GM10266 (cell line): ENCODE data around the gene SPSB4.
"Not testable (repeated sequence)": the region's sequence is repeated elsewhere in the genome, so short reads cannot be mapped to it uniquely, and the experiment has no call there.

Source experiments
- DNase-seq: peaks from one replicate; pipeline ENCODE4 v3.0.0; 2012; ENCODE audit errors: extremely low spot score
- CTCF ChIP-seq: IDR thresholded peaks from 2 replicates; pipeline ENCODE4 v1.5.1; 2012; ENCODE audit warnings: mild to moderate bottlenecking, low read depth; ENCODE audit not compliant: control insufficient read depth, insufficient read depth; ENCODE audit errors: missing control alignments

Gene SPSB4

GRCh38 chr3:141111364-141112155 lies 60.4 kb downstream of the SPSB4 start:
- DNase-seq: no peak
- no peak for TF ChIP-seq CTCF

GRCh38 chr3:141112686-141113297 lies 61.6 kb downstream of the SPSB4 start:
- TF ChIP-seq CTCF: no peak
- DNase-seq: no peak

DNA sequence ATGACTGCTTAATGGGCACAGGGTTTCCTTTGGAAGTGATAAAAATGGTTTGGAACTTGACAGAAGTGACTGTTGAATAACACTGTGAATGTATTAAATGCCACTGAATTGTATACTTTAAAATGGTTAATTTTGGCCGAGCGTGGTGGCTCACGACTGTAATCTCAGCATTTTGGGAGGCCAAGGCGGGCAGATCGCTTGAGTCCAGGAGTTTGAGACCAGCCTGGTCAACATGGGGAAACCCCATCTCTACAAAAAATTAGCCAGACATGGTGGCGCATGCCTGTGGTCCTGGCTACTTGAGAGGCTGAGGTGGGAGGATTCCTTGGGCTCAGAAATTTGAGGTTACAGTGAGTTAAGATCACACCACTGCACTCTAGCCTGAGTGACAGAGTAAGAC lies 62.5 kb downstream of the SPSB4 start:
- not testable (repeated sequence) for DNase-seq

GRCh38 chr3:141114179-141114745 lies 63.1 kb downstream of the SPSB4 start:
- DNase-seq: no peak
- no peak for TF ChIP-seq CTCF

DNA sequence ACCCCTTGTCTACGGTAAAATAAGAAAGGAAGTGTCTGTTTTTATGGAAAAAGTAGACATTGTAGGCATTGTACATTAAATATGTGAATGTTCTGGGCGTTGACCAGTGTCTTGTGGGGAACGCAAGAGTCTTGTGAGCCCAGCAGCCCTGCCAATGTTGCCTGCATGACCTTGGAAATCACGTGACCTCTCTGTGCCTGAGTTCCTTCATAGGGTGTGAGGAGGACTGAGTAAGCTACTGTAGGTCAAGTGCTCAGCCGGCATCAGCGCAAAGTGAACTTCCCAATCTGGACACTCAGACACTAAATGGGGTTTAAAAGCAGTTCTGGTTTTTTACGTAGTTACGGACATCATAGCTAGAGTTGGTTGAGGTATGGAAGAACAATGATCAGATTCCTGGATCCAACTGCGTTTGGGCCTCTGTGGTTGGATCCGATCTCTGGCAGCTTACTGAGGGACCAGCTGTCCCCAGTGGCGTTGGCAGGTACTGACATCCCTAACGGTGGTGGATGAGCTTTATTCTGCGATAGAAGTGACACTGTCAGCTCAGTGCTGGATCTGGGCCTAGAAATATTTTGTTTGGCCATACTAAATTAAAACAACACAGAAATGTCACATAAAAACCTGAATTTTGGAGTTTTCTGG lies 63.8 kb downstream of the SPSB4 start:
- no peak for TF ChIP-seq CTCF
- DNase-seq: no peak

DNA sequence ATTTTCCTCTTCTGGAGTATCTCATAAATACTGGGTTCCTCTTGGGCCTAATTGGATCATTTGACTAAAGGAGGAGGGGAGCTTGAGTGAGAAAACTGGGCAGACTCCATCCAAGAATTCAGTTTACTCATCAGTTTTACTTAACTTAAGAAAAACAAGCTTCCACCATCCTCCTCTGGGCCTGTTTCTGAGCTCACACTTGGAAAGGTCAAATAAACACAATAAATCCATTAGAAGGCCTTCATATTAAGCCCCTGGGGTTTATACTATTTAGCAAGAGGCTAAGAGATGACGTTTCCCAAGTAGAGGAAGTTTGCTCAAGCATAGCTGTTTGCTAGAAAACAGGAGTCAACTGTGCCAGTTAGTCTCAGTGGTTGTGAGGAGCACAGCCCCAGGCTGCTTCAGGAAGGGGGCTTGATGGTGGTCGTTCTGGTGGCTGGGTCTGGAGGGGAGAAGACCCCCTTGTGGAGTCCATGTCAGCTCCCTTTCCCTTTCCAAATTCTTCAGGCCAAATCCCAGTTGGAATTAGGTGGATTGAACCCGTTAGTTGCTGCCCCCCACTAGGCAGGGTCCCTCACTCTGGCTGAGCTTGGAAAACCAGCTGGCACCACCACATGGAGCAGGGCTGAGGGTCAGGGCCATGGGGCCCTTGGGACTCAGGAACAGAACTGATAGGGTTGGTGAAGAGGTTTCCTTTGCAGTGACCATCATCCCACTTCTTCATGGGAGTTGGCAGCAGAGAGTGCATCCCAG lies 64.8 kb downstream of the SPSB4 start:
- no peak for TF ChIP-seq CTCF
- DNase-seq: no peak

DNA sequence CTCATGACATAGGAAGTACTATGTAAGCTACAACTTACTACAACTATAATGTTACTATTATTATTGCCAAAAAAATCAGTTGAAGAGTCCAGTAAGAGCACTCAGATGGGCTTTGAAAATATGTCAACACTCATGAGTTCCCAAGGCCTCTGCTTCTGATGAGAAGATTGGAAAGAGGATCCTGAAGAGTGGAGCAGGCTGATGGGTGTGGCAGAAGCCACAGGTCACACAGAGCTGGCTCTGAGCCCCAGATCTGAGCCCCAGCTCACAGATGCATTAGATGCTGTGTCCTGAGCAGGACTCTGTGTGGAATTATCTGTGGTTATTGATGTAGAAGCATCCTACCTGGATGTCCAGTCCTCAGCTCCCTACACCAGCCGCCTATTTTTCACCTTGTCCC lies 65.6 kb downstream of the SPSB4 start:
- TF ChIP-seq CTCF: no peak
- DNase-seq: no peak

DNA sequence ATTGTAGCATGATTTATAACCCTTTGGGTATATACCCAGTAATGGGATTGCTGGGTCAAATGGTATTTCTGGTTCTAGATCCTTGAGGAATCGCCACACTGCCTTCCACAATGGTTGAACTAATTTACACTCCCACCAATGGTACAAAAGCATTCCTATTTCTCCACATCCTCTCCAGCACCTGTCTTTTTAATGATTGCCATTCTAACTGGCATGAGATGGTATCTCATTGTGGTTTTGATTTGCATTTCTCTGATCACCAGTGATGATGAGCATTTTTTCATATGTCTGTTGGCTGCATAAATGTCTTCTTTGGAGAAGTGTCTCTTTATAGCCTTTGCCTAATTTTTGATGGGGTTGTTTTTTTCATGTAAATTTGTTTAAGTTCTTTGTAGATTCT lies 66.8 kb downstream of the SPSB4 start:
- DNase-seq: not testable (repeated sequence)
